ENCODE data around the gene DRD2.

DNA sequence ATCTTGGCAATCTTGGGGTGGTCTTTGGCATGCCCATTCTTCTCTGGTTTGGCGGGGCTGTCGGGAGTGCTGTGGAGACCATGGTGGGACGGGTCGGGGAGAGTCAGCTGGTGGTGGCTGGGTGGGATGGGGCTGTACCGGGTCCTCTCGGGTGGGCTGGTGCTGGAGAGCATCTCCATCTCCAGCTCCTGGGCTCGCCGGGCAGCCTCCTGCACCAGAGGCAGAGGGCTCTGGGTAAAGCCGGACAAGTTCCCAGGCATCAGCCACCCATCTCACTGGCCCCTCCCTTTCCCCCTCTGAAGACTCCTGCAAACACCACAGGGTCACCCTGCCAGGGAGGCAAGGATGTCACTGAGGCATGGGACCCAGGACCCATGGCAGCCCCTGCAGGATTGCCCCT, 62.5 kb downstream of the DRD2 start:
- TF ChIP-seq, protein P1, sequence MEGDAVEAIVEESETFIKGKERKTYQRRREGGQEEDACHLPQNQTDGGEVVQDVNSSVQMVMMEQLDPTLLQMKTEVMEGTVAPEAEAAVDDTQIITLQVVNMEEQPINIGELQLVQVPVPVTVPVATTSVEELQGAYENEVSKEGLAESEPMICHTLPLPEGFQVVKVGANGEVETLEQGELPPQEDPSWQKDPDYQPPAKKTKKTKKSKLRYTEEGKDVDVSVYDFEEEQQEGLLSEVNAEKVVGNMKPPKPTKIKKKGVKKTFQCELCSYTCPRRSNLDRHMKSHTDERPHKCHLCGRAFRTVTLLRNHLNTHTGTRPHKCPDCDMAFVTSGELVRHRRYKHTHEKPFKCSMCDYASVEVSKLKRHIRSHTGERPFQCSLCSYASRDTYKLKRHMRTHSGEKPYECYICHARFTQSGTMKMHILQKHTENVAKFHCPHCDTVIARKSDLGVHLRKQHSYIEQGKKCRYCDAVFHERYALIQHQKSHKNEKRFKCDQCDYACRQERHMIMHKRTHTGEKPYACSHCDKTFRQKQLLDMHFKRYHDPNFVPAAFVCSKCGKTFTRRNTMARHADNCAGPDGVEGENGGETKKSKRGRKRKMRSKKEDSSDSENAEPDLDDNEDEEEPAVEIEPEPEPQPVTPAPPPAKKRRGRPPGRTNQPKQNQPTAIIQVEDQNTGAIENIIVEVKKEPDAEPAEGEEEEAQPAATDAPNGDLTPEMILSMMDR (conservative IDR thresholded peaks at IDR 0.05; ENCODE audit: low read length): no peak
- no peak for TF ChIP-seq EZH2phosphoT487 (IDR thresholded peaks at IDR 0.05; ENCODE audit: borderline replicate concordance, low read depth, low read length)

Measured in OCI-LY7 (cell line).